Lung (tissue), 12 donors: ENCODE measurements around the gene ZNF771. TPM values are rescaled to one million over a fixed set of nuclear protein-coding genes. Genes with fewer than 3 reads are reported as not detected.
A peak's percentile ranks its signal among the peaks of the same experiment; 100 is the strongest.

Source experiments
- ATAC-seq: fragments of 200-7000 bp; cut with Tn5 transposase; one replicate; pipeline ENCODE4 v1.9.1; 2020; ENCODE audit warnings: moderate number of reproducible peaks; ENCODE audit not compliant: insufficient read depth, low FRiP score
- DNase-seq, 3 donors: peaks; one replicate each; pipeline ENCODE4 v3.0.0-alpha.2; 2013 to 2017
- H3K27ac ChIP-seq, 2 donors: one replicate each; pipeline ENCODE4 v1.5.1; 2013; ENCODE audit warnings: mild to moderate bottlenecking in 2 of 2, moderate library complexity in 2 of 2, control low read depth in 1 of 2, inconsistent platforms in 1 of 2, low read depth in 1 of 2, low read length in 1 of 2
- H3K27me3 ChIP-seq, 3 donors: one replicate each; pipeline ENCODE4 v1.5.1; 2013; ENCODE audit warnings: low read length in 2 of 3; ENCODE audit not compliant: control insufficient read depth in 3 of 3, insufficient read depth in 3 of 3
- H3K36me3 ChIP-seq, 4 donors: one replicate each; pipeline ENCODE4 v1.5.1; 2013; ENCODE audit warnings: low read length in 4 of 4, mild to moderate bottlenecking in 1 of 4, moderate library complexity in 1 of 4; ENCODE audit not compliant: control insufficient read depth in 4 of 4, insufficient read depth in 4 of 4
- H3K4me1 ChIP-seq, 5 donors: one replicate each; pipeline ENCODE4 v1.5.1; 2013; ENCODE audit warnings: low read length in 5 of 5, mild to moderate bottlenecking in 2 of 5, moderate library complexity in 1 of 5; ENCODE audit not compliant: control insufficient read depth in 5 of 5, insufficient read depth in 5 of 5
- H3K4me3 ChIP-seq: one replicate; pipeline ENCODE4 v1.5.1; 2013; ENCODE audit warnings: mild to moderate bottlenecking, control low read depth, moderate library complexity
- H3K9ac ChIP-seq, 2 donors: one replicate each; pipeline ENCODE4 v1.5.1; 2013; ENCODE audit warnings: low read length in 2 of 2, control low read depth in 1 of 2; ENCODE audit not compliant: insufficient read depth in 1 of 2
- H3K9me3 ChIP-seq, 4 donors: one replicate each; pipeline ENCODE4 v1.5.1; 2013; ENCODE audit warnings: low read length in 3 of 4, mild to moderate bottlenecking in 1 of 4, moderate library complexity in 1 of 4; ENCODE audit not compliant: control insufficient read depth in 4 of 4, insufficient read depth in 3 of 4
- CTCF ChIP-seq: IDR thresholded peaks from 2 replicates; pipeline ENCODE4 v1.5.1; 2012; ENCODE audit warnings: mild to moderate bottlenecking; ENCODE audit errors: control extremely low read depth, extremely low read depth
- WGBS, 2 donors: extraction: QIAGEN DNeasy Blood & Tissue Kit; methylation state at CpG; one replicate each; pipeline ENCODE4 v1.1.7; 2013; 5-methylcytosine and 5-hydroxymethylcytosine counted together
- polyA plus RNA-seq, 2 donors: library from polyadenylated mRNA; stranded (reverse); fragments of 200-250 nt; gene quantifications; one replicate each; pipeline ENCODE4 v1.2.1, GENCODE V29; 2013
- total RNA-seq, 2 donors: library from RNA; depleted of rRNA in 1 of 2; stranded (reverse); fragments of >200 nt in 1 of 2; gene quantifications; one replicate each; pipeline ENCODE4 v1.2.1, GENCODE V29; 2014 to 2021
- donor health status: control.
- donor health status: control.
- donor health status: Bipolar disorder and iron deficiency.
- donor health status: healthy.
- donor health status: DM: yes; HTN: yes; CAD: no.

Gene ZNF771
- total and polyA plus RNA-seq, 4 donors: 3.0 to 7.2 (median 4.3) TPM

- Histone ChIP-seq H3K4me1 (peaks cover 0 to 10% (median 0%) of the 10 kb centered on the region in 5 donors), H3K9ac (no peak overlapping the region), H3K27me3 (no peaks in the 10 kb centered on the region), H3K4me3 (no peak overlapping the region), H3K9me3 (no peaks in the 10 kb centered on the region), H3K27ac (no peak overlapping the region), H3K36me3 (peaks cover 9 to 18% (median 16%) of the 10 kb centered on the region in 4 donors)
- DNase-seq: no peak
- ATAC-seq: no peak
- 79 to 89% methylated on average over 5 of the region's 5 CpGs for WGBS, 2 donors
- TF ChIP-seq CTCF: no peak
These were observed 13.6 kb downstream of the ZNF771 start for GRCh38 chr16:30421010-30421409.

GRCh38 chr16:30428055-30428454, 20.6 kb downstream of the ZNF771 start:
- H3K27ac ChIP-seq: no peak overlapping the region
- no peak for ATAC-seq
- H3K27me3 ChIP-seq: no peaks in the 10 kb centered on the region
- H3K9ac ChIP-seq: no peak overlapping the region
- no peaks in the 10 kb centered on the region for H3K9me3 ChIP-seq
- WGBS, 2 donors: 94 to 96% methylated on average over 4 of the region's 4 CpGs
- H3K4me1 ChIP-seq: peaks cover 0 to 16% (median 7%) of the 10 kb centered on the region in 5 donors
- DNase-seq: no peak
- no peak for TF ChIP-seq CTCF
- peaks cover 9 to 20% (median 15%) of the 10 kb centered on the region in 4 donors for H3K36me3 ChIP-seq
- H3K4me3 ChIP-seq: no peak overlapping the region

GRCh38 chr16:30429418-30429677, 21.9 kb downstream of the ZNF771 start:
- Histone ChIP-seq H3K4me1 (peaks cover 0 to 16% (median 7%) of the 10 kb centered on the region in 5 donors), H3K27me3 (no peaks in the 10 kb centered on the region), H3K9me3 (no peaks in the 10 kb centered on the region), H3K4me3 (peak overlapping the region; percentile 81), H3K27ac (peak overlapping the region; percentile 26 to 55), H3K9ac (peak overlapping the region; percentile 51 to 59), H3K36me3 (peaks cover 0 to 12% (median 5%) of the 10 kb centered on the region in 4 donors)
- 2% methylated on average over 11 of the region's 11 CpGs for WGBS, 2 donors
- ATAC-seq (peak; percentile 14), DNase-seq (no peak)
- no peak for TF ChIP-seq CTCF
